ENCODE results near the gene NTRK3.
"Not testable (repeated sequence)": the region's sequence is repeated elsewhere in the genome, so short reads cannot be mapped to it uniquely, and the experiment has no call there.

Gene NTRK3

GRCh38 chr15:88072133-88072532 is 184.4 kb downstream of the NTRK3 start:
- DNase-seq, result not testable (repeated sequence)

- DNase-seq, result no peak
These were observed 185.4 kb downstream of the NTRK3 start for GRCh38 chr15:88071141-88071540.

GRCh38 chr15:88069561-88069960 is 187.0 kb downstream of the NTRK3 start:
- DNase-seq, result no peak

GRCh38 chr15:88067331-88067685 is 189.2 kb downstream of the NTRK3 start:
- no peak for DNase-seq

- DNase-seq, result no peak
These were observed 189.8 kb downstream of the NTRK3 start for GRCh38 chr15:88066636-88067330.

GRCh38 chr15:88061452-88061851 is 195.1 kb downstream of the NTRK3 start:
- DNase-seq, result no peak

GRCh38 chr15:88060383-88060782 is 196.2 kb downstream of the NTRK3 start:
- DNase-seq, result no peak

- no peak for DNase-seq
These were observed 198.7 kb downstream of the NTRK3 start for GRCh38 chr15:88057836-88058235.

GRCh38 chr15:88049506-88049905 is 207.0 kb downstream of the NTRK3 start:
- no peak for DNase-seq

GRCh38 chr15:88048755-88049154 is 207.8 kb downstream of the NTRK3 start:
- no peak for DNase-seq

GRCh38 chr15:88048237-88048636 is 208.3 kb downstream of the NTRK3 start:
- DNase-seq, result no peak

GRCh38 chr15:88046576-88047129 is 209.9 kb downstream of the NTRK3 start:
- no peak for DNase-seq

- DNase-seq, result no peak
These were observed 213.1 kb downstream of the NTRK3 start for GRCh38 chr15:88043396-88043795.

- no peak for DNase-seq
These were observed 214.5 kb downstream of the NTRK3 start for GRCh38 chr15:88042047-88042446.

GRCh38 chr15:88040516-88040915 is 216.0 kb downstream of the NTRK3 start:
- DNase-seq, result no peak

GRCh38 chr15:88038261-88038660 is 218.3 kb downstream of the NTRK3 start:
- no peak for DNase-seq

- no peak for DNase-seq
These were observed 220.2 kb downstream of the NTRK3 start for GRCh38 chr15:88036154-88036839.

GRCh38 chr15:88035381-88035780 is 221.2 kb downstream of the NTRK3 start:
- DNase-seq, result no peak

- DNase-seq, result not testable (repeated sequence)
These were observed 223.1 kb downstream of the NTRK3 start for GRCh38 chr15:88033421-88033820.

- DNase-seq, result no peak
These were observed 223.8 kb downstream of the NTRK3 start for GRCh38 chr15:88032787-88033186.

- DNase-seq, result no peak
These were observed 225.1 kb downstream of the NTRK3 start for GRCh38 chr15:88031461-88031860.

GRCh38 chr15:88029696-88030095 is 226.8 kb downstream of the NTRK3 start:
- DNase-seq, result no peak

GRCh38 chr15:88028024-88028423 is 228.5 kb downstream of the NTRK3 start:
- DNase-seq, result no peak

GRCh38 chr15:88023914-88024313 is 232.6 kb downstream of the NTRK3 start:
- no peak for DNase-seq
